Stimulated activated CD4-positive, alpha-beta T cell treated with anti-CD3 and anti-CD28 coated beads, Interleukin-4, amount 100 ng/mL, for 48 hours (primary cell): Measurements from ENCODE around the gene MCM6.
"Not testable (repeated sequence)": the region's sequence is repeated elsewhere in the genome, so short reads cannot be mapped to it uniquely, and the experiment has no call there.

ENCODE experiments used
- DNase-seq, 2 donors: peaks; one replicate each; pipeline ENCODE4 v3.0.0-alpha.2; 2020; ENCODE audit warnings: low read depth in 2 of 2

The MCM6 gene

DNA sequence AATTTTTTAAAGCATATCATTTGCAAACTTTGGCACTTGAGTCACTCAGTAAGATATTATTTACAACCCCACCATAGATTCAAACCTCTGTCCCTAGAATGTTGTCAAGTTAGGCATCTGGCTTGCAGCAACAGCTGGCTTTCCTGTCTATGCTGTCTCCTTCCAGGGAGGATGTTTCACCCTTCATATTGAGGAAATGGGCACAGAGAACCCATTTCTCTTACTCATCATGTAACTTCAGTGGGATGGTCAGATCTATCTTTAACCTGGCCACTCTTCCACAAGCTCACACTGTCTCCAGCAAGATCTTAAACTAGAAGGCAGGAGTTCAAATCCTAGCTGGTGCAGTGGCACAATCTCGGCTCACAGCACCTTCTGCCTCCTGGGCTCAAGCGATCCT, 55.1 kb downstream of the MCM6 start:
- DNase-seq = no peak

DNA sequence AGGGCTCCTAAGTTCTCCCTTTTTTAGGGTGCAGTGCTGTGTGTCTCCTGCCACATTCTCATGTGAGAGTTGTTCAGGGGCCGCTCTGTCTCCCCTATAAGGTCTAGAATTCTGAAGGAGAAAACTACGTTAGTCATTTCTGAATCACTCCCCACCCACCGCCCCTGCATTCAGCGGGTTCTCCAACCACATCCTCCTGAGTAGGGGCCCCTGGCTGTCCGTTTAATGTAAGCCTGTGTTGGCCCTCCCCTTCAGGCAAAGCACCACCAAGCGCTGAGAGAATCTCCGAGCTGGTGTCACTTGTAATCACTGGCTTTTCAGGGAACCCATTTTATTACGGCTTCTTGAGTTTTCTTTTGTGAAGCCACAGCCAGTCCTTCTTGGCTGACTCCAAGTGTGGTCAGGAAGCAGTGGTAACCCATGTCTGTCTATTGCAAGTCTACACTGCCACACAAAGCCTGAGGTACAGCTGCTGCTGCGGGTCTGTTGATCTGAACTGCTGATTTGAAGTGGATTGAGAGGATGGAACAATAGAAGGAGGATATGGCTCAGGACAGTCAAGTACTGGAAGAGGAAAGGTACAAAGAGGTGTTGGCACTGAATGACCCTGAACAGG, 56.1 kb downstream of the MCM6 start:
- peak; percentile 73 to 80 for DNase-seq

DNA sequence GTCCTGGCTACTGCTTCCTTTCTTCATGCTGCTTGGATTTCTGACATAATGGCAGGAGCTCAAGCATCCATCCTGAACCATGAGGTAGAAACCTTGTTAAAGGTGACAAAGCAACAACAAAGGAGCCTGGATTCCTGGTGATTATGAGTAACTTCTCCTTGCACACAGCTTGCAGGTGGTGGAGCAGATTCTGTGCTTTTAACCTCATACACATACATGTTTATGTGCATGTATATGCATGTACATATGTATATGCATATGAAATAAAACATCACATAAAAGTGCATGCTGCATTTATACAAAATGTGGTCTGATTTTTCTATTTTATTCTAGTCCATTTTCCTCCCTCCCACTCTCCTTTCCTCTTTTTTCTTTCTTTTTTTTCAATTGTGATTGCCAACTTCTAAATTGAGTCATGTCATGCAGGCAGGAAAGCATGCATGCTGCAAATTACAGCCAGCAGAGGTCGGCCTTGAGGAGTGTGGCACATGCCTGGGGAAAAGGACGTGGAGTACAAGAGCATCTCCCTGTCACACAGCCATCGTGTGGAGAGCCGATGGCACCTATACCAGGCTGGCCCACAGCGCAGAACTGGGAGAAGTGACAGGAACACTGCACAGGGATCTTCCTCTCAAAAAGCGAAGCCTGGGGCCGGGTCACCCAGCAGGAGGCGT, 57.2 kb downstream of the MCM6 start:
- DNase-seq = peak; percentile 50 to 53

DNA sequence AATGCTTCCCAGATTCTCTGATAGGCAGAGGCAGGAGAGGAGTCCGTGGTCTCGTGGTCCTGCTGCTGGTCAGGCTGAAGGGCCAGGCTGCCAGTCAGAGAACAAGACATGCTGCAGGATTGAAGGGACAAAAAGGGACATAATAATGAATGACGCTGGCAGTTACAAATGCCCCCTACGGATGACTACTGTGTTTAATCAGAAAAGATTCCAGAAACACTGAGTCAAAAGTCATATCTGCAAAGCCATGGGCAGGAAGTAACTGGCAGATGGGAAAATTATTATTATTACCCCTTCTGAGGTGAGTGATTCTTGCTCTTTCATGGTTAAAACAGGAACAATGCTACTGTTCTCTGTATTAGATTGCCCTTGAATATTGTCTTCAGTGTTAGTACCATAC, 58.3 kb downstream of the MCM6 start:
- DNase-seq = no peak

- DNase-seq = no peak
These were observed 58.8 kb downstream of the MCM6 start for GRCh38 chr2:135817466-135817865.

GRCh38 chr2:135815269-135815668, 61.0 kb downstream of the MCM6 start:
- DNase-seq = no peak

DNA sequence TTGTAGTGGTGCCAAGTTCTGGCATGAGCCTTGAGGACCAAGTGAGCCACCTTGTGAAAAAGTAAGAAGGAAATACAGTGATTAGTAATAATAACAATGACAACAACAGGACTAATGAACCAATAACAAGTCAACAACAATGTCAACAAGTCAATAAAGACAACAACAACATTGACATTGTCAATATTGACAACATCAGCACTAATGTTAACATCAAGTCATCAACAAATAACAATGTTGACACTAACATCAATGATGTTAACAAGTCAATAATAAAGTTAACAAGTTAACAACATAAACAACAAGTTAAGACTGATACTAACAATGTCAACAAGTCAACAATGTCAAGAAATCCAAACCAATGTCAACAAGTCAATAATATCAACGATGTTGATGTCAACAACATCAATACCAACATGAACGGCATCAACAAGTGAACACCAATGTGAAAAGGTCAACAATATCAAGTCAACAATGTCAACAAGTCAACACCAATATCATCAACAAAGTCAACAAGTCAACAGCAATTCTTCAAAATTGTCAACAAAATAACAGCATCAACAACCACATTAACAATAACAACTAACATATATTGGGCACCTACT, 63.2 kb downstream of the MCM6 start:
- no peak for DNase-seq

DNA sequence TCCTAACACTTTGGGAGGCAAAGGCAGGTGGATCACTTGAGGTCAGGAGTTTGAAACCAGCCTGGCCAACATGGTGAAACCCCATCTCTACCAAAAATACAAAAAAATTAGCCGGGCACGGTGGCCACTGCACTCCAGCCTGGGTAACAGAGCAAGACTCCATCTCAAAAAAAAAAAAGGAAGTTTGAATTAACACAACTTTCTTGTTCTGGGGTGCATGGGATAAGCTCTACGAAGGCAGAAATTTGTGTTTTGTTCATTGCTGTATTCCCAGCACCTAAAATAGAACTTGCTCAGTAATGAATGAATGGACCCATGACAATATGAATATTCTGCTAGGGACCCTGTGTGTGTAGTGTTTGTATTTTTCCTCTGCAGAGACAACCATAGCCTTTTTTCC, 68.4 kb downstream of the MCM6 start:
- not testable (repeated sequence) for DNase-seq

DNA sequence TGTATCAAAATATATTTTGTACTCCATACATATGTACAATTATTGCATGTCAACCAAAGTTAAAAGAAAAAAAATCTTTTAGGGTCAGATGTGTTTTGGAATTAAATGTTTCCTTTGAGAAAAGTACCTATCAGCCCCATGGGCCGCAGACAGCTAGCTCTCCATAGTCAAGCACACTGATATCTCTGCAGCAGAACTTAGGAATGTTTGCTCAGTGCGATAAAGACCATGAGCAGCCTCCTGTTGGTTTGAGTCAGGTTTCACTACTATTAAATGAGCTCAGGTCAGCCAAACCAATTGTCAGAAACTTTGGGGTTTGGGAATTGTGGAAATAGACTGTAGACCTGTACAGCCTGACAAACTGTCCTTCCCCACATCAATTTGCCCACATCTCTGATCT, 73.0 kb downstream of the MCM6 start:
- no peak for DNase-seq

- DNase-seq = no peak
These were observed 73.9 kb downstream of the MCM6 start for GRCh38 chr2:135802350-135802749.

GRCh38 chr2:135800513-135801460, 75.5 kb downstream of the MCM6 start:
- no peak for DNase-seq

GRCh38 chr2:135799738-135800137, 76.5 kb downstream of the MCM6 start:
- no peak for DNase-seq

- DNase-seq = no peak
These were observed 77.5 kb downstream of the MCM6 start for GRCh38 chr2:135798762-135799161.

DNA sequence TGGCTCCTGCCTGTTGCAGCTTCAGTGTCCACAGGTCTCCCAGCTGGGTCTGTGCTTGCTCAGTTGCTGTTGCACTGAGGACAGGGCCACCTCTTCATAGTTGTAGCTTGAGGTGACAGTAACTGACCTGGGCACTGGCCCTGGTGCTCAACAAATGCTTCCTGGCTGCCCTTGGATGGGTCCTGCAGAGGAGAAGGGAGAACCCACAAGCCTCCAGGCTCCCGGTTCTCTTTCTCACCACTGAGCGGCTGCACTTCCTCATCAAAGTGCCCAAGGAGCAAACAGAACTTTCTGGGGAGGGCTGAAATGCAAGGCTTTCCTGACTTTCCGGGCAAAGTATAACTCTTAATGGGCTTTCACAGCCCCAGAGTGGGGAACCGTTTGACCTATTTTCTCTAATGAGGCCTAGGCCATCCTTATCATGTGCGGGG, 78.0 kb downstream of the MCM6 start:
- no peak for DNase-seq

GRCh38 chr2:135797497-135798274, 78.6 kb downstream of the MCM6 start:
- peak; percentile 74 to 78 for DNase-seq

DNA sequence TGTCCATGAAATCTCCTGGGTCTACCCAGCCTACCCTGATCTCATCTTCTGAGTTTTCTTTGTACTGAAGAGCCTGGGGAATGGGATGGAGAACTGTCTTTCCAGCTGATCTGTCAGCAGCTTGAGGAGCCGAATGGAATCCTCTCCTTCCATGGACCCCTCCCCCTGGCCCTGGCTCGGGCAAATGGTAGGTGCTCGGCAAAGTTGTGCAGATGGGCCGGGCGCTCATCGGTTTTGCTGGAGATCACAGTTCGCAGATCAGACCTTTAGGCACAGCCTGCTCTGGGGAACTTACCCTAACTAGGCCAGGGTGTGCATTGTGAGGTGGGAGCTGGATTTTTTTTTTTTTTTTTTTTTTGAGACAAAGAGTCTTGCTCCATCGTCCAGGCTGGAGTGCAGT, 79.6 kb downstream of the MCM6 start:
- DNase-seq = no peak

- not testable (repeated sequence) for DNase-seq
These were observed 80.6 kb downstream of the MCM6 start for GRCh38 chr2:135795641-135796040.

DNA sequence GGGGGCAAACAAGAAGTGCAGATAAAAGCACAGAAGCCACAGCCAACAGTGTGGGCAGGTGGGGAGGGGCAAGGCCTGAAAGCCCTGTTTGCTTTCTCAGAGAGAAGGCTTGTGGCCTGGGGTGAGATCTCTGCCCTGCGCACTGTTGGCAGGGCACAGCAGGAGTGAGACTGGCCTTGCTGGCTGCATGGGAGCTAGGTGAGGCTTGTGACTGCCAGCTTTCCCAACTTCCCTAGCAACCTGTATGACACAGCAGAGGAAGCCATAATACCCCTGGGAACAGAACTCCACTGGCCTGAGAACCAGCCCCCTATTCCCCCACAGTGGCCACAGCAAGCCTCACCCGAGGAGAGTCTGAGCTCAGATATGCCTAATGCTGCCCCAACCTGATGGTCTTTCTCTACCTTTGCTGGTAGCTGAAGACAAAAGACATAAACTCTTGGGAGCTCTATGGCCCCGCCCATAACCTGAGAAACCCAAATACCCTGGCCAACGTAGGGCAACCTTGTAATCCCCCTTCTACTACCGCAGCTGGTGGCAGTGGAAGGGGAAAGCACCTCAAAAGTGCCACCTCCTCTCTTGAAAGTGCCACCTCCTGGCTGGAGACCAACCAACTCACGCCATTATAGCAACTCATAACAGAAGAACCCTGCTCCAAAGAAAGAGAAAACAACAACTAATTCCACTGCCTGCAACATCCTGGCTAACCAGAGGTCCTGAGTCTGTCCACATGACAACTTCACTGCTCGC, 83.7 kb downstream of the MCM6 start:
- no peak for DNase-seq

GRCh38 chr2:135791418-135792190, 84.6 kb downstream of the MCM6 start:
- no peak for DNase-seq

- DNase-seq = no peak
These were observed 85.8 kb downstream of the MCM6 start for GRCh38 chr2:135790423-135790822.
